Skeletal muscle cell (primary cell): ENCODE results near the gene TSPYL1.
"Not testable (repeated sequence)": the region's sequence is repeated elsewhere in the genome, so short reads cannot be mapped to it uniquely, and the experiment has no call there.

ENCODE experiments used
- DNase-seq: peaks from one replicate; pipeline ENCODE4 v3.0.0-alpha.2; 2010; ENCODE audit warnings: low read depth
- H3K4me3 ChIP-seq: 2 replicates; pipeline ENCODE4 v1.5.1; 2011; ENCODE audit warnings: low read depth, mild to moderate bottlenecking, control low read depth, low read length, moderate library complexity

Gene TSPYL1

DNA sequence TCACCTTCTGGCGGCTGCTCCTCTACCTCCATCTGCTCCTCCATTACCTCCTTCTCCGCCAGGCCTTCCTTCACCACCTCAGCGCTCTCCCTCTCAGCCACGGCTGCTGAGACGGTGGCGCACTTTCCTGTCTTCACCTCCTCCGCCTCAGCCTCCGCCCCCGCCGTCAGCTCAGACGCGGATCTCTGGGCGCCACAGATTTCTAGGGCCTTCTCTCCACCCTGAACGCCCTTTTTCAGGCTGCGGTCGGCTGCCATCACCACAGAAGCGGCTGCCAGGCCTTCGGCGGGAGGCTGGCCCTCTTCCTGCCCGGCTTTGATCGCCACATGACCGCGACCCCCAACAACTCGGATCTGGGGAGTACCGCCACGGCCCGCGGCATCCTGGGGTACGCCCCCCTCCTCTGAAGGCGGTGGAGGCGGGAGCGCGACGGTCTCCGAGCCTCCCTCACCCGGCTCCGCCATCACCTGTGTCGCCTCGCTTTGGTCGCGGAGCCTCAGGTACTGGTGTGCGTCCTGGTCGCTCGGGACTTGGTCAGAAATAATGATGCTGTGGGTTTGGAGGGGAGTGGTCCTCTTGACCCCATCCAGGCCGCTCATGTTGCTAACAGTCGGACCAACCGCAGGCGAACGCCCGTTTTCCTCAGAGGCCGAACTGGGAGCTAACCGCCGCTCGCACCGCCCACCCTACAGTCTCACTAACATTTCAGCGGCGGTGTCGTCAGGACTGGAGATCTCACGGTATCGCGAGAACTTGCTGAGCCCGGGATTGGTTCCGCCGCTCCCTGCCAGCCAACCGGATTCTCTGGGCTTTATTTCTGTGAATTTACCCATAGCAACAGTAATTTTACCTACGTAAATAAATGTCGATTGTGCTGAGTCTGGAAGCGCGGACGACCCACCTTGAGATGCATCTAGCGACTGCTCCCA is at the start of gene TSPYL1:
Gene TSPYL1 (minus strand): TSS at position 699 of the 929 bp plus-strand sequence. CDS start 100 bp downstream, at position 599.
- peak; percentile 91 for DNase-seq
- H3K4me3 ChIP-seq: peak within 1 kb of the TSS; percentile 93

DNA sequence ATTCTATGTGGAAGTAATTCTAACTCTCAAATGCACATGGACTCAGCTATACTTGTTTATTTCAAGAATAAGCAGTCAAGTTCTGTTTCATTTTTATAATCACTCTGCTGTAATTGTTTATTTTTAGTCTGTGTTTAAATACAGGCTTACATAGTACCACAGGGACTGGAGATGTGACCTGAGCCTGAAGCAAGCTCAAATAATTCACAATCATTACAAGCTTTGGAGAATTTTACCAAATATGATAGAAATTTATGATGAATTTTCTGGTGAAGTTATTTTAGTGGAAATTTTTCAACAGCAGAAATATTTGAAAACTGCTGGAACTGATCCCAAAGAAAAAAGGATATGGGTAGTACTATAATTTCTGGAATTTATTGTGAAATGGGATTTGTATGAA is 49.4 kb upstream of the TSPYL1 start:
- DNase-seq: no peak
- H3K4me3 ChIP-seq: no peak overlapping the region

DNA sequence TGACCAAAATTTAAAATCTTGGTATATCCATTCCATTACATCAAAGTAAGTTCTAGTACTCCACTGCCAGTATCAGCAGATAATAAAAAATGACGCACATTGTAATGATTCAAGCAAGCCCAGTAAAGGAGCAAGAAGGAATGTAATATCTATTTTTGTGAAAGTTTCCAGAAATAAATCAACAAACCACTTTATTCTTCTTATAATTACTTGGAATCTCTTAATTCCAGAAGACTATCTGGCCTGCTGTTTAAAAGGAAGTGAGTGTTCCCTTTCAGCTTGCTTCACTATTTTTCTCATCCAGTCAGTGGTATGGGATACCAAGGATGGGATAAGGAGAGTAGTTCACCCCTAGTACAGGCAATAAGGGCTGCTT is 48.8 kb upstream of the TSPYL1 start:
- H3K4me3 ChIP-seq: no peak overlapping the region
- DNase-seq: no peak

DNA sequence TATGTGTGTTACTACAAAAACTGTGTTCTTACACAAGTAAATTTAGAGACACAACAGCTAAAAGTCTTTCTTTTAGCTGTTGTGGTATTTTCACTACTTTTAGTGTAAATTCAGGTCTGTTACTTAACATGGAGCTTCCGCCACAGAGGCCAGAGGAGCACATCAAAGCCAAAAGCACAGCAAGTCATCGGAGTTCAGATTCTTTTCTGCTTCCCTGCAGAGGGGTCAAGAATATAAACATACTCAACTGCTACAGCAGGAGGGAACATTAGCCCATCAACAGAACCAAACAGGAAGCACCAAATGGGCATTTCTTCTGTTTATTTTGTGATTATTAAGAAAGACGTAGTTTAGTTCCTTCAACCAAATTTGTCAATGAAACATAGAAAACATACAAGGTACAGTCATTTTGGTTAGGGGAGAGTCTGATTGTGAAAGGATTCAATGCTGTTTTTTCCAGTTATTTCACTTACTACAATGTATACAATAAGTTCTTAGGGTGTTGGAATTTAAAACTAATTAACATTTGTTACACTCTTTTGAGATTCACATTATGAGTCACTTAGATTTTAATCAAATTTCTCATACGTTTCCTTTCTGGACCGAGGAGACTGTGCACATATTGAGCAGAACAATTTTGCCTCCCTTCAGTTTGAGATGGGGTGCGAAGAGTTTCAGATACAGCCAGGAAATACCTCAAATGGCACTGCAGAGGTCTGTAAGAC is 48.2 kb upstream of the TSPYL1 start:
- DNase-seq: no peak
- H3K4me3 ChIP-seq: no peak overlapping the region

DNA sequence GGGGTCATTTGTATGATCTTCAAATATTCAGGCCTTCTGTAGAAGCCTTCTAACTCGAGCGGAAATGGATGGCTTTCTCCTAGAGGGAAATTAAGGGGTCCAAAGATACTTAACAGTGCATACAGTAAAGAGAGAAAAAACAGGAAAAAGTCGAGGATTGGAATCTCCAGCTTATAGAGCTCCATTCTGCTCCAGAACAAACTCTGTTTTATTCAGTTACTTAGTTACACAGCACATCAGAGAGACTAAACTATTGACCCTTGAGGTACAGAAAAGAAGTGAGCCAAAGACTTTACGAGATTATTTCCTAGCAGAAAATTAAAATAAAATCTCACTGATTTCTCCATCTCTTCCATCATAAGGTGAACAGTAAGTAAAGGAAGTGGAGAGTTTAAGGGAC is 47.3 kb upstream of the TSPYL1 start:
- no peak overlapping the region for H3K4me3 ChIP-seq
- no peak for DNase-seq

DNA sequence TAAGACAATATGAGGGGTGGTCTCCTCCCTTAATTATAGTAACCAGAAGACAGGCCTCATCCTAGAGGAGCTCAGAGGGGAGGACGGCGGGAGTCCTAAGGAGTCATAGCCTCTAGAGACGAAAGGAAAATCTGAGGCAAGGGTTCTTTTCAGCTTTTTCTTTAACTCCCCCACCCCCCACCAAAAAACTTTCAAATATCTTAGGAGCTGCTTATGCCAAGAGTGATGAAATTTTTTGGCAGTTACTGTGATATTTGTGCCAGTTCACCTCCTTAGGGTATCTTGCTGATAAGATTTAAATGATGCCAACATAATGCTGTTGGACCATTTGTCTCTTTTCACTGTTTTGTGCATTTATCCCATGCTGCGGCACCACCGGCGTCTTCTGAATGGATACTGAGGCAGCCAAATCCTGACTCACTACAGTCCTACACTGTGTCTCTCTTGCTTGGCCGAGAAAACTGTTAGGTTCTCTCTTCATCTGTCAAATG is 46.5 kb upstream of the TSPYL1 start:
- no peak overlapping the region for H3K4me3 ChIP-seq
- DNase-seq: no peak

DNA sequence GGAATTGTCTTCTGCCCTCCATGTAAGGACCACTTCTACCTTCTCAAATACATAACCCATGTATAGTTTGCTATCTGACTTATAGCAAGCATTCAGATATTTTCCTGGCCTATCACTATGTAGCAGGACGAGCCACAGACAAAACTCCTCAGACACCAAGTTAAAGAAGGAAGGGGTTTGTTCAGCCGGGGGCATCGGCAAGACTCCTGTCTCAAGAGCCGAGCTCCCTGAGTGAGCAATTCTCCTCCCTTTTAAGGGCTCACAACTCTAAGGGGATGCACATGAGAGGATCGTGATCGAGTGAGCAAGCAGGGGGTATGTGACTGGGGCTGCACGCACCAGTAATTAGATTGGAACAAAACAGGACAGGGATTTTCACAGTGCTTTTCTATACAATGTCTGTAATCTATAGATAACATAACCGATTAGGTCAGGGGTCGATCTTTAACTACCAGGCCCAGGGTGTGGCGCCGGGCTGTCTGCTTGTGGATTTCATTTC is 46.0 kb upstream of the TSPYL1 start:
- H3K4me3 ChIP-seq, DNase-seq: not testable (repeated sequence)

DNA sequence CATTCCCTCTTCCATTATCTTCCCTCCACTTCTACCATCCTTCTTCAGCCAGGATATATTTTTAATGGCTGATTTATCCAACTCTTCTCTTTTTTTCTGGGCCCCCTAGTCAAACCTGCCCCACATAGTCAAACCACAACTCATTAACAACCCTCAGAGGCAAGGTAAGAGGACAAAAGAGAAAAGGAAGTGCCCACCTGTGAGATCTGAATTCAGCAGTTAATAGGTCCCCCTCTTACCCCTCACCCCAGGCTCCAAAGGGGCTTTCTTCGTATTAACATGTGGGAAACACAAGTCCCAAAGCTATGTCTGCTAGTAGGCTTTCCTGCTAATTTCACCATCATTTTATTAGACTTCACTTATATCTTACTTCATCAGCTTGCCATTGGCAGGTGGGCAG is 44.1 kb upstream of the TSPYL1 start:
- H3K4me3 ChIP-seq: no peak overlapping the region
- DNase-seq: no peak

DNA sequence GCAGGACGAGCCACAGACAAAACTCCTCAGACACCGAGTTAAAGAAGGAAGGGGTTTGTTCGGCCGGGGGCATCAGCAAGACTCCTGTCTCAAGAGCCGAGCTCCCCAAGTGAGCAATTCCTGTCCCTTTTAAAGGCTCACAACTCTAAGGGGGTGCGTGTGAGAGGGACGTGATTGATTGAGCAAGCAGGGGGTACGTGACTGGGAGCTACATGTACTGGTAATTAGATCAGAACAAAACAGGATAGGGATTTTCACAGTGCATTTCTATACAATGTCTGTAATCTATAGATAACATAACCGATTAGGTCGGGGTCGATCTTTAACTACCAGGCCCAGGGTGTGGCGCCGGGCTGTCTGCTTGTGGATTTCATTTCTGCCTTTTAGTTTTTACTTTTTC is 42.2 kb upstream of the TSPYL1 start:
- DNase-seq, H3K4me3 ChIP-seq: not testable (repeated sequence)

DNA sequence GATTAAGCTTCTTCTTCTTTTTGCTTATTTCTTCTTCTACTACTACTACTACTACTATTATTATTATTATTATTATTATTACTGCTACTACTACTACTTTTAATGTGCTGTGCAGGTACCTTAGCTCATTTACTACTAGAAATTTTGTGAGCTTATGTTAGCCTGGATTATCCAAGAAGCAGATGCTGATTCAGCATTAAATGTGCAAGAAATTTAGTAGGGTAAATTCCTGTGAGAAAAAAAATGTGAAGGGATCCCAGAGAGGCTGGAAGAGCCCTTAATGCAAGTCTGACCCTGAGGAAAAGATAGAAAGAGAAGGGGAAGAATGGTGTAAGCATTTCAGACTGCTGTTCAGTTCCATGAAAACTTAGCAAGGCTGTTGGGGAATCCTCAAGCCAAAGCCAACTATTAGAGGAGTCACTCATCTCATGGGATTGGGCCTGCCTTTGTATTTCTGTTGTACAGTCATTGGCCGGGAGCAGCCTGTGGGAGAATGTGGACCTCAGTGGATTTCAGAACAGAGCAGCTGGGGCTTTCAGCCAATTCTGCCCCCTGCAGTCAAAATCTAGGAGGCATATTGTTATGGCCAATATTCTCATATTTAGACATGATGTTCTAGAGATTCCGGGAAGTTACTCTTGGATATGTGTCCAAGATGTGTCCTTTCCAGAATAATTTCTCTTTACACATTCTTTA is 37.2 kb upstream of the TSPYL1 start:
- no peak overlapping the region for H3K4me3 ChIP-seq
- no peak for DNase-seq

DNA sequence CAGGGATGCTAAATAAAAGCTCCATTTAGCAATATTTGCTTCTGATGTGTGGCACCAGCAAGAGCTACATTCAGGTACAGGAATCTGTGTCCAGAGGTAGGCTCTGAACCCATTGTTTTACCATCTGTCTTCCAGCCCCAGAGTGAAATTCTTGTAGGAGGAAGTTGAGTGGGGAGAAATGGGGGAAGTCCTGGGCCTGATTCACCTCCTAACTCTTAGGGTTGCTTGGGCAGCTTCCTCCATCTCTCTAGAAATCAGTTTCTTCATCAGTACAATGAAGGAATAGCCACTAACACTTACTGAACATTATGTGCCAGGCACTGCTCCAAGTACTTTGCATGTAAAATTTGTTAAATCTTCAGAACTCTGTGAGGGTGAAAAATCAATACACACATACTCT is 35.1 kb upstream of the TSPYL1 start:
- DNase-seq: no peak

DNA sequence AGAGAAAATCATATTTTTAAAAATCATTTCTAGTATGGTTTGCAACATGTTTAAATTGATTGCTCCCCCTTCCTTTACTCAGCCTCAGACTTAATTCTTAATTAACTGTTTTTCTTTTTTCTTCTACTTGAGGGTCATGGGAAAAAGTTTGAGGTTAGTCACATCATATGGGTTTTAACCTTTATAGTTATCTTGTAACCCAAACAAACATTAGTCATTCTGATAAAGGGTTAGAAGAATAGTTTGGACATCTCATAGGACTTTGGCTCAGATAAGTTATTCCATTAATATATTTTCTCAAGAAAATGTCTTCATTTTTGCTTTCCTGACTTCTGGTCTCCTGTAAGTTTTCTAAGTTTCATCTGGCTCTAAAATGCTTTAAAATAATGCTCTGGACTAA is 34.5 kb upstream of the TSPYL1 start:
- DNase-seq: no peak
- H3K4me3 ChIP-seq: no peak overlapping the region

More for the DNA sequence above, 35.1 kb upstream of the TSPYL1 start:
- no peak overlapping the region for H3K4me3 ChIP-seq

DNA sequence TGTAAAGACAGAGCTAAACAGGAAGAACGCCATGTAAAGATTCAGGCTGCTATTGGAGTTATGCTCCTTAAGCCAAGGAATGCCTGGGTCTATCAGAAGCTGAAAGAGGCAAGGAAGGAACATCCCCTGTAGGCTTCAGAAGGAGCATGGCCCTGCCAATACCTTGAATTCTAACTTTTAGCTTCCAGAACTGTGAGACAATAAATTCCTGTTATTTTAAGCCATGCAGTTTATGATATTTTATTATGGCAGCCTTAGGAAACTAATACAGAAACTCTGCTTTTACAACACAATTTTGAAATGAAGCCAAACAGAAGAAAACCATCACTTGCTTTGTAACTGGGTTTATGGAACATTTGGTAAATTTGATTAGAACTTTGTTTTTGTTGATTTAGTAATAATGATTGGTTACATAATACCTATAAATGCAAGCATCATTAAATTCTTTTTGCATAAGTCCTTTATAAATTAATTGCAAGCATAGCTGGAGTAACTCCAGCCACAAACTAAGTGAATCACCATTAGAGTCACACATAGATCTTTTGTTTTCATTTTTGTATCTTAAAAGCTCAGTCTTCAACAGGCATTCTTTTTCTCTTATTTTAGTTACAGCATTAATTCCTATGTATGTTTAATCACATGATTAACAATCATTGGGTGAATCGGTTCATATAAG is 33.5 kb upstream of the TSPYL1 start:
- no peak overlapping the region for H3K4me3 ChIP-seq
- no peak for DNase-seq

DNA sequence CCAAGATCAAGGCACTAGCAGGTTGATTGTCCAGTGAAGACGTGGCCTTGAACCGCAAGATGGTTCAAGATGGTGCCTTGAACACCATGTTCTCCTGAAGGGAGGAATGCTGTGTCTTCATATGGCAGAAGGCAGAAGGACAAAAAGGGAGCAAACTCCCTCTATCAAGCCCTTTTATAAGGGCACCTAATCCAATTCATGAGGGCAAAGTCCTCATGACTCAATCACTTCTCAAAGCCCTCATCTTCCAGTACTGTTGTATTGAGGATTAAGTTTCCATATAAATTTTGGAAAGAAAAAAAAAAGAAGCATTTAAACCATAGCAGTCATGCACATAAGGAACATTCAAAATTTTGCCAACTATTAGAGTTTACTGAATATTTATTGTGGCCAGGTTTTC is 29.9 kb upstream of the TSPYL1 start:
- H3K4me3 ChIP-seq: no peak overlapping the region
- DNase-seq: no peak

DNA sequence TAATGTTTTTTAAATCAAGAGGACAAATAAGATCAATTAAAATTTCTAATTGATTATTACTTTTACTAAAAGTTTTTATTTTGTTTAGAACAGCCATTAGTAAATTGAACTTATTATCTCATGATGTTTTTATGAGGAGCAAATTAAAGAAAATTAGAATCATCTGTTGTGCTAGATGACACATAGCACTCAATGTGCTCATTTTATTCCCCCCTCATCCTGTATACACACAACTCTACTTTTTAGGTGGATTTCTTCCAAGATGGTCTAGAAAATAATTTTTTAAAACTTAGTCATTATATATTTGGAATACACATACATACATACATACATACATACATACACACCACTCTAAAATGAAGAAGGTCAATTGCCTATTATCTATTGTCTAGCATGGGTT is 29.3 kb upstream of the TSPYL1 start:
- H3K4me3 ChIP-seq: no peak overlapping the region

DNA sequence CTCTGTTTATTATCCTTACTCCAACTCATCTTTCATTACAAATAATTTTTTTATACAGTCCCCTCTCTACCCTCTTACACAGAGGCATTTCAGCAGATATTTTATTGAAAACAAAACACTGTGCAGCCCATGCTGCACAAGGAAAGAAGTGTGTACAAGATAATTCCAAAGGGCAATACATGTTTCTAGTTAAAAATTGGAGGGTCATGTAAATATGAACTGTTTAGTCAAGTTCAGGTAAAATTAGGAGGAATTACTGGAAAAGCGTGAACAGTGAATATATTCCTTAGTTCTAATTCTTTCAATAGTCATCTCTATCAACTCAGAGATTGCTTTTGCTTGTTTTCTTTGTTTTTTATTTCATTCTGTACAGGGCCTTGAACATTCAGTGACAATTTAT is 27.9 kb upstream of the TSPYL1 start:
- no peak overlapping the region for H3K4me3 ChIP-seq
- no peak for DNase-seq

More for the DNA sequence above, 29.3 kb upstream of the TSPYL1 start:
- DNase-seq: no peak

DNA sequence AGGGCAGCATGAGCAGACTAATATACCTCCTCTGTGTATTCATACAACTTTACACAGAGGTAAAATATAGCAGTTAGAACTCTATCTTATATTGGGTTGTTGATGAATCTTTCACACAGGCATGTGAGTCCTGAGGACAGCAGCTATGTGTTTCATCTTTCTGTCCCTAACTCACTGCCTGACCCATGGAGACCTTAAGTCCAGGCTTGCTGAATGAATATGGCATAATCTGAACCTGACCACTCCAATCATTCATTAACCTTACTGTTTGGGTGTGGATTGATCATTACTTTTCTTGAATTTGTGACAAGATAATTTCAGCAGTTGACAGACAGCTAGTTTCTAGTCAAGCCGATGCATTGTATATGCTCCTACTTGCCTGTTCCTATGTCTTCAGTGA is 27.3 kb upstream of the TSPYL1 start:
- no peak overlapping the region for H3K4me3 ChIP-seq
- DNase-seq: no peak

DNA sequence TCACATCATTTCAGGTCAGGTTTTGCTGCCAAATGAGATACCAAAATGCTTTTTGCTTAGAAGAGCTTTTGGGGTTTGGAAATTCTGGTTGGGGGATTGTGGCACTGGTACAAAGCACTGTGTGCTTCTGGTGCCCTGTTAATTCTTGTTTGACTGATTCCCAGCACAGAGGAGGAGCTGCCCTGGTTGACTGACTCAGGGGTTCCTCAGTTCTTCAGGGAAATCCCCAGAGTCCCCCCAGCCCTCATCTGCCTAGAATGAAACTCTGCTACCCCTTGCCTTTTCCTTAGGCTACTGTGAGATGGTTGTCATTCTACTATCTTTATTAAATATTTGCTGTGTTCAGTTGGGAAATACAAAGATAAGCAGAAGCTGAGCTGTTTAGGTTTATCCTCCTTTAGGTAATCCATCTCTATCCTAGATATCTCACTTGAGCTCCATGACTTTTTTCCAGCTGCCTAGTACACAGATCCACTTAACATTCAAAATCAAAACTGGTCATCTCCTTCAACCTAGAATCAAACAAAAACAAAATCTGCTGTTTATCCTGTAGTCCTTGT is 24.9 kb upstream of the TSPYL1 start:
- DNase-seq: no peak
- no peak overlapping the region for H3K4me3 ChIP-seq

DNA sequence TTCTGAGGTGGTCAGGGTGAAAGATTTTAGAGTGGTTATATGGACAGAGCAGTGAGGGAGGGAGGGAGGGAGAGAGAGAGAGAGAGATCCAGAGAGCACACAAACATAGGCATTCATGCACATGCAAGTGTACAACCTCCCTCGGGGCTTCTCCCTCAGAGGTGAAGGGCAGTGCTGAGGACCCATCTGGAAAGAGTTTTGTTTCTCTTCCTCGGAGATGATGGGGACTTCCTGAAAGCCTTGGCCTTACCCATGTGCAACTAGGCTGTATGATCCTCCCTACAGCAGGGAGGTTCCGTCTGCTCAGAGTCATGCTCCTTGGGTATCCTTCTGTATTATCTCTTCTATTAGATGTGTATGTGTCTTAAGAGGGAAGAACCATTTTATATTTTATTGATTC is 21.4 kb upstream of the TSPYL1 start:
- DNase-seq: no peak
- no peak overlapping the region for H3K4me3 ChIP-seq
